A549 (cell line): ENCODE results near the gene CCKAR. TPM values are rescaled to one million over a fixed set of nuclear protein-coding genes. Genes with fewer than 3 reads are reported as not detected.

Experiments used
- ATAC-seq, 2 experiments: fragments of 200-7000 bp in 1 of 2; fragments of >200 bp in 1 of 2; cut with Nextera tagmentation in 1 of 2; cut with Tn5 transposase in 1 of 2; 3 replicates each; pipeline versions ENCODE4 v1.8.0 to v1.9.1; 2018 to 2020; ENCODE audit warnings: mild to moderate bottlenecking in 1 of 2, moderate library complexity in 1 of 2
- CTCF ChIA-PET: fragments of 300-600 bp; sonication (Branson Sonifier 250); formaldehyde crosslinking; extraction: SDS; loops from one replicate; lab custom pipeline; 2021; ENCODE audit warnings: antibody characterized with exemption, inconsistent platforms; lab: Yijun Ruan, JAX
- POLR2A ChIA-PET: fragments of 350-600 bp; formaldehyde crosslinking; extraction: SDS; loops from one replicate; lab custom pipeline; 2021; ENCODE audit warnings: antibody characterized with exemption, inconsistent platforms; lab: Yijun Ruan, JAX
- DNase-seq, 2 experiments: peaks; one replicate each; pipeline versions ENCODE4 v3.0.0 to v3.0.0-alpha.2; 2011 to 2016; ENCODE audit warnings: low read depth in 1 of 2, low spot score in 1 of 2
- FAIRE-seq: peaks from 2 replicates; lab custom pipeline; 2011; peaks lifted over from hg19 to GRCh38; lab: Jason Lieb, UNC
- H3K27ac ChIP-seq, 2 experiments: fragments of >200 bp; sonication (Bioruptor Twin); formaldehyde crosslinking; 3 replicates each; pipeline ENCODE4 v1.5.1; 2016 to 2017
- H3K4me1 ChIP-seq: fragments of >200 bp; sonication (Bioruptor Twin); formaldehyde crosslinking; 3 replicates; pipeline ENCODE4 v1.6.1; 2016
- H3K4me2 ChIP-seq: fragments of >200 bp; sonication (Bioruptor Twin); formaldehyde crosslinking; 3 replicates; pipeline ENCODE4 v1.6.1; 2016
- H3K4me3 ChIP-seq: fragments of >200 bp; sonication (Bioruptor Twin); formaldehyde crosslinking; 3 replicates; pipeline ENCODE4 v1.5.1; 2016
- H3K9me3 ChIP-seq: fragments of >200 bp; sonication (Bioruptor Twin); formaldehyde crosslinking; 3 replicates; pipeline ENCODE4 v1.6.1; 2016
- BHLHE40 ChIP-seq: IDR thresholded peaks from 2 replicates; pipeline ENCODE4 v1.6.1; 2012; ENCODE audit warnings: low read depth, low read length, inconsistent platforms
- CBX2 ChIP-seq: fragments of 200-600 bp; sonication (generic); IDR thresholded peaks from 2 replicates; pipeline ENCODE4 v1.6.1; 2016; ENCODE audit warnings: low read depth, mild to moderate bottlenecking, borderline replicate concordance
- CEBPB ChIP-seq, 2 experiments: fragments of >200 bp in 1 of 2; sonication (Bioruptor Twin) in 1 of 2; formaldehyde crosslinking in 1 of 2; IDR thresholded peaks; 2 replicates each; pipeline ENCODE4 v1.6.1; 2012 to 2016
- CHD2 ChIP-seq: fragments of 150-350 bp; IDR thresholded peaks from 2 replicates; pipeline ENCODE4 v1.6.1; 2014; ENCODE audit warnings: low read length; ENCODE audit not compliant: partially characterized antibody
- CHD4 ChIP-seq: fragments of 200-600 bp; sonication (generic); IDR thresholded peaks from 2 replicates; pipeline ENCODE4 v1.6.1; 2016; ENCODE audit warnings: antibody characterized with exemption, mild to moderate bottlenecking, borderline replicate concordance
- CTCF ChIP-seq: fragments of >200 bp; sonication (Bioruptor Twin); formaldehyde crosslinking; IDR thresholded peaks from 3 replicates; pipeline ENCODE4 v1.5.1; 2016
- FOSL2 ChIP-seq, 2 experiments: fragments of 450-650 bp in 1 of 2; fragments of >200 bp in 1 of 2; sonication (Bioruptor Twin) in 1 of 2; formaldehyde crosslinking; IDR thresholded peaks; 2 replicates each; pipeline versions ENCODE4 v1.5.0 to v1.6.1; 2016 to 2020; ENCODE audit warnings: mild to moderate bottlenecking in 1 of 2, moderate library complexity in 1 of 2
- HEYL ChIP-seq: fragments of 250-450 bp; sonication (Bioruptor Pico); IDR thresholded peaks from 2 replicates; pipeline ENCODE4 v1.8.0; 2021; ENCODE audit warnings: mild to moderate bottlenecking, moderate library complexity
- RAD21 ChIP-seq, 2 experiments: fragments of >200 bp in 1 of 2; sonication (Bioruptor Twin) in 1 of 2; formaldehyde crosslinking in 1 of 2; IDR thresholded peaks in 1 of 2; conservative IDR thresholded peaks in 1 of 2; 2 replicates in 1 of 2; 3 replicates in 1 of 2; pipeline ENCODE4 v1.6.1; 2012 to 2018; ENCODE audit warnings: inconsistent platforms in 1 of 2
- REST ChIP-seq: fragments of 200-600 bp; sonication (generic); IDR thresholded peaks from 2 replicates; pipeline ENCODE4 v1.6.1; 2016; ENCODE audit warnings: antibody characterized with exemption, mild to moderate bottlenecking, moderate library complexity
- RFX5 ChIP-seq: fragments of 450-650 bp; IDR thresholded peaks from 2 replicates; pipeline ENCODE4 v1.7.1; 2014; ENCODE audit warnings: antibody characterized with exemption, mild to moderate bottlenecking, moderate library complexity
- RNF2 ChIP-seq: fragments of 200-600 bp; sonication (generic); IDR thresholded peaks from 2 replicates; pipeline ENCODE4 v1.6.1; 2016; ENCODE audit warnings: low read depth, mild to moderate bottlenecking, antibody characterized with exemption, moderate library complexity, borderline replicate concordance
- SMC3 ChIP-seq: fragments of >200 bp; sonication (Bioruptor Twin); formaldehyde crosslinking; IDR thresholded peaks from 3 replicates; pipeline ENCODE4 v1.6.1; 2018; ENCODE audit warnings: inconsistent platforms
- SREBF2 ChIP-seq: fragments of 450-650 bp; IDR thresholded peaks from 2 replicates; pipeline ENCODE4 v1.6.1; 2014; ENCODE audit warnings: mild to moderate bottlenecking, moderate library complexity
- WGBS: methylation state at CpG from one replicate; pipeline ENCODE4 v1.1.6; 2017; ENCODE audit errors: missing lambda C conversion rate; 5-methylcytosine and 5-hydroxymethylcytosine counted together
- polyA plus RNA-seq, 4 experiments: library from polyadenylated mRNA; depleted of rRNA in 3 of 4; stranded (reverse); fragments of >200 nt; fragmentation: RNase III in 1 of 4; extraction: RNeasy Plus Mini Kit Qiagen cat#74134 plus additional on column Dnase treatment in 1 of 4; gene quantifications; 2 replicates in 3 of 4; 3 replicates in 1 of 4; pipeline ENCODE4 v1.2.3, GENCODE V29; 2011 to 2017
- TF ChIP-seq, protein P1 (sequence below): IDR thresholded peaks from 2 replicates; pipeline ENCODE4 v1.6.1; 2012
- TF ChIP-seq, protein P2 (sequence below): IDR thresholded peaks from 2 replicates; pipeline ENCODE4 v1.6.1; 2012
- TF ChIP-seq, protein P3 (sequence below): fragments of 250-450 bp; sonication (Bioruptor Pico); IDR thresholded peaks from 2 replicates; pipeline ENCODE4 v1.5.0; 2021; ENCODE audit warnings: mild to moderate bottlenecking, moderate library complexity, borderline replicate concordance

The CCKAR gene
- polyA plus RNA-seq, 2 of the 4 experiments (the other 2 are of a cell fraction), result not detected

DNA sequence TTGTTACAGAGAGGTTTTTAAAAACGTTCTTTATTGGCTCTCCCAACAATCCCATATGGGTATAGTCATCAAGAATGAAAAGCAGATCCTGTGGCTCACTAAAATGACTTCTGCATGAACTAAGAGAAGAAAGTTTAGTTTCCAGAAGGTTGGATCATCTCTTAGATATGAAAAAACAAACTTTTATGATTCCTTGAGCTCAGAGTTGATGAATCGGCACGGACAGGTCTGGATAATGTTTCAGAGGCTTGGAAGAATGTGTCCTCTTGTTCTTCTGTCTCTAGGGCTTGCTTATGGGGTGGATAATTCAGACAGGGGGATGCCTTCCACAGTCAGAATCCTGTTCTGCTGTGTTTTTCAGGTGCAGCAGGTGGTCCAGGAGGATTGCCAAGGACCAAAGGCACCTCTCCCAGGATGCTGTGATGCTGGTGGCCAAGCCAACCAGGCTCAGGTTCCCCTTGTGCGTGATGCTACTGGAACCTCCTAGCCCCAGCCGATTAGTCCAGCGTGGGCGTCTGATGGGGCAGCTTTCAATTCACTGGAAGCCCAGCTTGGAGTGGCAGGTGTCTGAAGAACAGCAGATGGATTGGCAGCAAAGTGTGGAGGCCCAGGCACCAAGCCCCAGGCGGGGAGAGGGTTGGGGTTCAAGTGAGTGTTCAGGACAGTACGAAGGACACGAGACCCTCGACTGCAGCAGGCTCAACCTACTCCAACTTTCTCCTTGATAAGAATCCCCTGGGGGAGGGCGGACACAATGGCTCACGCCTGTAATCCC is 30.3 kb downstream of the CCKAR start:
- no peak for FAIRE-seq
- Histone ChIP-seq H3K27ac (no peak overlapping the region), H3K4me2 (no peak overlapping the region), H3K4me1 (no peaks in the 10 kb centered on the region), H3K4me3 (no peak overlapping the region), H3K9me3 (no peaks in the 10 kb centered on the region)
- ChIA-PET POLR2A (no interaction called here), CTCF (interaction anchor here (0.6 to 2.9 kb wide), 8 partner anchors 14 to 565 kb away, joined by 3 to 18 read pairs (median 4); no protein-coding TSS in a partner anchor)
- DNase-seq, result no peak
- ATAC-seq, result no peak
- TF ChIP-seq RNF2 (no peak), CTCF (no peak), FOSL2 (IDR thresholded peaks at IDR 0.05) (no peak), FOSL2 (CRISPR knock-in tag; IDR thresholded peaks at IDR 0.05) (no peak), REST (no peak), BHLHE40 (no peak), CEBPB (IDR thresholded peaks at IDR 0.05) (no peak), CHD4 (no peak), RFX5 (no peak), CBX2 (no peak)
- TF ChIP-seq, protein P1, sequence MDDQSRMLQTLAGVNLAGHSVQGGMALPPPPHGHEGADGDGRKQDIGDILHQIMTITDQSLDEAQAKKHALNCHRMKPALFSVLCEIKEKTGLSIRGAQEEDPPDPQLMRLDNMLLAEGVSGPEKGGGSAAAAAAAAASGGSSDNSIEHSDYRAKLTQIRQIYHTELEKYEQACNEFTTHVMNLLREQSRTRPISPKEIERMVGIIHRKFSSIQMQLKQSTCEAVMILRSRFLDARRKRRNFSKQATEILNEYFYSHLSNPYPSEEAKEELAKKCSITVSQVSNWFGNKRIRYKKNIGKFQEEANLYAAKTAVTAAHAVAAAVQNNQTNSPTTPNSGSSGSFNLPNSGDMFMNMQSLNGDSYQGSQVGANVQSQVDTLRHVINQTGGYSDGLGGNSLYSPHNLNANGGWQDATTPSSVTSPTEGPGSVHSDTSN, result no peak
- TF ChIP-seq, protein P2, sequence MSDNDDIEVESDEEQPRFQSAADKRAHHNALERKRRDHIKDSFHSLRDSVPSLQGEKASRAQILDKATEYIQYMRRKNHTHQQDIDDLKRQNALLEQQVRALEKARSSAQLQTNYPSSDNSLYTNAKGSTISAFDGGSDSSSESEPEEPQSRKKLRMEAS, result no peak
- WGBS, result 82% methylated on average over 12 of the region's 13 CpGs

DNA sequence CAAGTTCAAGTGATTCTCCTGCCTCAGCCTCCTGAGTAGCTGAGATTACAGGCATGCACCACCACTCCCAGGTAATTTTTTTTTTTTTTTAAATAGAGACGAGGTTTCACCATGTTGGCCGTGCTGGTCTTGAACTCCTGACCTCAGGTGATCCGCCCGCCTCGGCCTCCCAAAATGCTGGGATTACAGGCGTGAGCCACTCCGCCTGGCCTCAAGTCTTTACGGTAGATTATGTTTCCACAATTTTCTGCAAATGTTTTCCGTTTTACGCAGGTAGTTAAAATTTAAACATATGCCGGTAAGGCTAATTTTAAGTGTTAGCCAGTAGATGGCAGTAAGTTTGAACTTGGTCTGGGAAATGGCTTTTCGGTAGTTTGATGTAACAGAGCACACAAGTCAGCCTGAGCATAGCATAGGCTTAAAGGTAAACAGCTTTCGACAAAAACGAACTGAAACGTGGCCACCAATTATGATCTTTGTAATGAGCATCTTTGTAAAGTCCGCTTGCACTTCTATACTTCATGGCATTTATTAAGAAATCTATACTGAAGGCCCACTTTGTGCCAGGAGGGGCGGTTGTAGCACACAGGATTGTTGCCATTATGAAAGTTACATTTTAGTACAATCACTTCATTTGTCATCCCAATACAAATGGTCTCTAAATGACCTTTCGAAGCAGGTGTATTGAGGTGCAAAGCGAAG is 31.1 kb downstream of the CCKAR start:
- CTCF ChIA-PET, result interaction anchor here (0.6 to 2.9 kb wide), 12 partner anchors 15 to 566 kb away, joined by 3 to 18 read pairs (median 3); no protein-coding TSS in a partner anchor
- Histone ChIP-seq H3K27ac (no peak overlapping the region), H3K4me1 (no peaks in the 10 kb centered on the region), H3K4me2 (peak overlapping the region; percentile 55), H3K9me3 (no peaks in the 10 kb centered on the region), H3K4me3 (no peak overlapping the region)
- FAIRE-seq (no peak), DNase-seq (peak; percentile 31 to 59), ATAC-seq (peak; percentile 73 to 74; a peak in 5 of 6 replicates)
- peak; percentile 60 for TF ChIP-seq CTCF
- TF ChIP-seq, protein P2, result no peak
- TF ChIP-seq HEYL (CRISPR knock-in tag), result no peak
- TF ChIP-seq CHD2, result no peak
- peak; percentile 55 to 60 for TF ChIP-seq RAD21 (conservative IDR thresholded peaks at IDR 0.05 in 1 of 2, IDR thresholded peaks at IDR 0.05 in 1 of 2)
- 0 out of 2 replicates have a peak, but pooled peaks have one; percentile 14 for TF ChIP-seq SREBF2
- TF ChIP-seq, protein P3, sequence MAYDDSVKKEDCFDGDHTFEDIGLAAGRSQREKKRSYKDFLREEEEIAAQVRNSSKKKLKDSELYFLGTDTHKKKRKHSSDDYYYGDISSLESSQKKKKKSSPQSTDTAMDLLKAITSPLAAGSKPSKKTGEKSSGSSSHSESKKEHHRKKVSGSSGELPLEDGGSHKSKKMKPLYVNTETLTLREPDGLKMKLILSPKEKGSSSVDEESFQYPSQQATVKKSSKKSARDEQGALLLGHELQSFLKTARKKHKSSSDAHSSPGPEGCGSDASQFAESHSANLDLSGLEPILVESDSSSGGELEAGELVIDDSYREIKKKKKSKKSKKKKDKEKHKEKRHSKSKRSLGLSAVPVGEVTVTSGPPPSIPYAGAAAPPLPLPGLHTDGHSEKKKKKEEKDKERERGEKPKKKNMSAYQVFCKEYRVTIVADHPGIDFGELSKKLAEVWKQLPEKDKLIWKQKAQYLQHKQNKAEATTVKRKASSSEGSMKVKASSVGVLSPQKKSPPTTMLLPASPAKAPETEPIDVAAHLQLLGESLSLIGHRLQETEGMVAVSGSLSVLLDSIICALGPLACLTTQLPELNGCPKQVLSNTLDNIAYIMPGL (CRISPR knock-in tag), result no peak
- TF ChIP-seq SMC3, result peak; percentile 65
- 13% methylated on average over 18 of the region's 19 CpGs for WGBS
- POLR2A ChIA-PET, result no interaction called here
